NCI-H510A (cell line): ENCODE results near the gene PDE4D.

Experiments
- DNase-seq: peaks from one replicate; lab custom pipeline; 2025; lab: John Stamatoyannopoulos, UW

PDE4D gene

DNA sequence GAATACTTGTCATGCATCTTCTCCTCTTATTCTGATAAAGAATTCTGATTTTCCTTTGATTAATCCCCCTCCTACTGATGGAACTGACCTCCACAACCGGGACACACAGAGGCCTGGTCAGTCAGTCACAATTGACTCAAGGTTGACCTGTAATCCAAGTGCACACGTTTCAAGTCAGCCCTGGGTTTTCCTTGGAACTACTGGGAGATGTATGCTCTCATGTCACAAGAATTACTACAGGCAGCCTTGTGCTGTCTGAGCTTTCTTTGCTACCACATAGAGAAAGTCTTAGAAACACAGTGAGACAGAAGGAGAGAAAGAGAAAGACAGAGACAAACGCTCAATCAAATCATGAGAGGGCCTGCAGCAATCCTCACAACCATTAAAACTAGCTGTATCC, 345.8 kb downstream of the PDE4D start:
- no peak for DNase-seq

GRCh38 chr5:59544573-59544972, 349.0 kb downstream of the PDE4D start:
- DNase-seq: no peak

DNA sequence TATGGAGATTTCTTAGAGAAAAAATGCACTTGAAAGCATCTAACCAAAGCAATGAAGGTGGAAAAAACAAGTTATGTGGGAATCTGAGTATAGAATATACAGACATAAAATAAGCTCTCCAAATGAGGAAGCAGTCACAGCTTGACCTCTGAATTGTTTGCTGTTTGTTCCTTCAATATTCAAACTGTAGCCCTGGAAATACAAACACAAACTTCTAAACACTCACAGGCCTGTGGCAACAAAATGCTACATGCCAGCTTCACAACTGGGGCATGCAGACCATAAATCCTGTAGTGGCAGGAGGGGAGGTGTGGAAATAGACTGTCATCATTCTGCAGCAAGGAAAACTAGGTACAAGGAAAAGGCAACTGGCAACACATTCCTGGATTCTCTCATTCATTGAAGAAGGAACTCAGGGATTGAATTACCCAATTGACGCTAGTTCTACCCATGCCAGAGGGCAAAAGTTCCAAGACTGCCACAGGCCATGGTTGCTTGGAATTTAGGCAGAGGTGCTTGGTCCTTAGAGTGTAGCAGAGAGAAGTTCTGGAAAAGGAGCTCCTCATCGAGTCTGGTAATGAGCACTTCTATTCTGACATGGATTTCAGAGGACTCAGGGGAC, 349.6 kb downstream of the PDE4D start:
- no peak for DNase-seq

GRCh38 chr5:59542851-59543820, 350.4 kb downstream of the PDE4D start:
- no peak for DNase-seq

DNA sequence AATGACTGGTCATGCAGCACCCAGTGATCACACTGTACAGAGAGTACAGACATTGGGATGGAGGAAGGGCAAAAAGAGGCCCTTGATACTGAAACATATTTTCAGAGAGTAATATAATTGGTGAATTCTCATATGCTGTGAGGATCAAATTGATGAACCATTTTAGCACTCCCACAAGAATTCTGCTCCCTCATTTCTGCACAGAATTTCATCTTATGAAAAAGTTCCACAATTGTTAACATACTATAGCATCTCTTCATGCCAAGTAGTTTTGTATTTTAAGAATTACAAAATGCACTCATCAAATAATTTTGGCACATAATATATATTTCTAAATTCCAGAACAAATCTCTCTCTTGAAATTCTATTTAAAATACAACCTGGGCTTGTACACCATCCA, 351.2 kb downstream of the PDE4D start:
- DNase-seq: no peak

- no peak for DNase-seq
Measured at GRCh38 chr5:59540366-59540765, 353.2 kb downstream of the PDE4D start.

- no peak for DNase-seq
Measured at GRCh38 chr5:59538750-59539121, 354.8 kb downstream of the PDE4D start.

- DNase-seq: no peak
Measured at GRCh38 chr5:59537961-59538749, 355.4 kb downstream of the PDE4D start.

- DNase-seq: no peak
Measured at GRCh38 chr5:59536875-59537274, 356.7 kb downstream of the PDE4D start.

- no peak for DNase-seq
Measured at GRCh38 chr5:59535561-59535960, 358.0 kb downstream of the PDE4D start.

- no peak for DNase-seq
Measured at GRCh38 chr5:59533730-59534108, 359.8 kb downstream of the PDE4D start.

DNA sequence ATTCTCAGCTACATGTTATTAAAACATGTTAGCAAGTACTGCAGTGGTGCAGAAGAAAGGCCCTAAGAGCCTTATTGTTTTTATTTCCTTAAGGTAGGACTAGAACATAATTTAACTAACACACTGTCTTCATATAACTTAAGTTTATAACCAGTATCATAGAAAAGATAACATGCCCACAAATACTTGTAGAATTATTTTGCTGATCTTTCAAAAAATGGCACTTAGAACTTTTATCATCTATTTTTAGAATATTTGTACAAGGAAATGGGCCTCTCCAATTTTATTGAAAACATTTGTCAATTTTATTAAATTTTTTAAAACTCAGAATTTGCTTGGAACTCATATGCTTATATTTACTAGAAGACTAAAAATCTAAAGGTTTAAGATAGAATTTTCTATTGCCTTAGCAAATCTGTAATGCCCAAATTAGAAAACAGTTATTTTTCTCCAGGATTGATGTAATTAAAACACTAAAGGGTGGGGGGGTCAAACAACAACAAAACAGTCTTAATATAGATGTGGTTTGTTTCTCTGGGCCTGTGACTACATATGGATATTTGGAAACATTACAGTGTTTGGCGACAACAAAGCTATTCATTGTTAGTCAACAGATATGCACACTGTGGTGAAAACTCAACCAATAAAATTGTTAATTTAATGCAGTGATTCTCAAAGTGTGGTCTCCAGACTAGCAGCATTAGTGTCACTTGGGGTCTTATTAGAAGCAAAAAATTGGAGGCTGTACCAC, 360.4 kb downstream of the PDE4D start:
- DNase-seq: no peak

DNA sequence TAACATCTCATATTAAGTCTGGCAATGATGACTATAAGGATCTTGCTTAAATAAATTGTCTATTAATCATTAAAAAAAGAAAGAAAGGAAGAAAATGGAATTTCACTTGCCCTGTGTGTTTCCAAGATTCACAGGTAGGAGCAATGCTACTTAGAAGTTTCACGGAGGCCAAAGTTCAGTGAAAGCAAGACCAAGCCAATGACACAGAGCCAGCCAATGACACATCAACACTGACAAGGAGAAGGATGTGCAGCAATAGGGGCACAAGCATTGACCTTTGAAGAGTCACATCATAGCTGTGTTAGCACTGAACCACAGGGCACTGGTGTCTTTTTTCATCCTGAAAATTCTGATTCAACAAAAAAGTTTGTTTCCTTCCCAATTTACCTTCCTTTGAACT, 364.3 kb downstream of the PDE4D start:
- DNase-seq: no peak

DNA sequence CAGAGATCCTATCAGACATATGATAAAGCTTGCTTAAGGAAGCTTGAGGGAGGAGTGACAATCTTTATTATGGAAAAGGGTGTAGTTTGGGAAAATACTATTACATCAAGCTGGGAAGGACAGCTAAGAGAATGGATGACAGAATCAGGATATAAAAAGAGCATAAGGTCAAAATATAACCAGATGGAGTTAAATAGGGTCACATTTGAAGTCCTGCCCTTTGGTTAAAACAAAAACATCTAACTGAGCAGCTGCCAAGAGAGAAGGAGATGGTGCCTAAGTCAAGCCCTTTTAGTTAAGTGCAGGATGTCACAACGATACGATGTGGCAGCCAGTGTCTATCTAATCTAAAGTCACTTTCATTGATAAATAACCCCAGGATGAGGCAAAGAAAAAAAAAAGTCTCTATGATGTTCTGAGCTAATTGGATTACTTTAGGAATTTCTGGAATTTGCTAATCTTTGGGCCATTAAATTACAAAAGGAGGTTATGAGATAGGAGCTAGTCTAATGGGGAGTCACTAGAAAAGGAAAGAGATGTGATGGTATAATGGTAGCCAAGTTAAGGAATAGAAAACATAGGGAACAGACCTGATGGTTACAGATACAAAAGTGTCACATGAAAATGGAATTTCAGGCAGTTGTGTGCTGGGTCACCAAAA, 365.2 kb downstream of the PDE4D start:
- DNase-seq: no peak

- no peak for DNase-seq
Measured at GRCh38 chr5:59525957-59526356, 367.6 kb downstream of the PDE4D start.

DNA sequence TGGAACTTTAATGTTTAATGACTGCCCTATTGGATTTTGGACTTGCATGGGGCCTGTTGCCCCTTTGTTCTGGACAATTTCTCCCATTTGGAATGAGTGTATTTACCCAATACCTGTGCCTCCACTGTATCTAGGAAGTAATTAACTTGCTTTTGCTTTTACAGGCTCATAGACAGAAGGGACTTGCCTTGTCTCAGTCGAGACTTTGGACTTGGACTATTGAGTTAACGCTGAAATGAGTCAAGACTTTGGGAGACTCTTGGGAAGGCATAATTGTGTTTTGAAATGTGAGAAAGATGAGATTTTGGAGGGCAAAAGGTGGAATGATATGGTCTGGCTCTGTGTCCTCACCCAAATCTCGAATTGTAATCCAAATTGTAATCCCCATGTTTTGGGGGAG, 368.2 kb downstream of the PDE4D start:
- DNase-seq: no peak

DNA sequence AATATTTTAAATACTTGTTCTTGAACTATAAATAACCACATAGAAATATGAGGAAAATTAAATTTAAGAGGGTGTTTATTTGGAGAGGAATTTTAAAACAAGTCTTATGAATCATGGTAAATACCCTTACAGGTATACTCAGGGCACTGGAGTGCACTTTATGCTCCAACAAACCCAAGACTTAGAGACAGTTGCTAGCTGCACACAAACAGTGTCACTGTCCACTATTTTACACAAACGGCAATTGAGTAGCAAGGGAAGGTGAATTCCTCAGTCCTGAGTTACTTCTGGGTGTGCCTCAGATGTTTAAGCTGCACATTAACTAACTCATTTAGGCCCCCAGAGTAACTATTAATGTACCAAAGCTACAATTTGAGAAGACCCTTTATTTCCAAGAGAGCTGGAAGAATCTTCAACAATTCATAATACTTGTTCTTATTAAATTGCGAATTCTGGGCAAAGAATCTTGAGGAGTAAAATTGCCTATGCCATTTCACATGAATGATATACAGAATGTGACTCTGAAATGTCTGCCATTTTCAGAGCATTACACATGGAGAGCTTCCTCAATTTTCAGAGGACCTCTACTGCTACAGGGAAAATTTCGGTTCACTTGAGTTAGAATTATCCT, 371.2 kb downstream of the PDE4D start:
- no peak for DNase-seq

DNA sequence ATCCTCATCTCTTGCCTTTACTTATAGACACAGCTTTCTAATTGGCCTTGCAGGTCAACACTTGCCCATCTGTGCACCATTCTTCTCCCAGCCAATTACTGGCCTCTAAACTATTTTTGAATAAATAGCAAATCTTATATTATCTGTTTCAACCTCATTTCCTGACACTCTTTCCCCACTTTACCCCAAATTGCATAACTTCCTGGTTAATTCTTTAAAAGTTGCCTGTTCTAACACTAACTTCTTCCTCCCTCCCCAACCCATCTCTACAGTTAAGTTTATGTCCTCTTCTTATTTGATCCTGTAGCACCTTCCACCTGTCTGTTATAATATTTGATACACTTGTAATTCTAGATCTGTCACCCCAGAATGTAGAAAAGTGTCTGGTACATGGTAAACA, 372.1 kb downstream of the PDE4D start:
- DNase-seq: no peak

GRCh38 chr5:59519338-59519737, 374.2 kb downstream of the PDE4D start:
- no peak for DNase-seq

GRCh38 chr5:59517926-59518585, 375.5 kb downstream of the PDE4D start:
- DNase-seq: no peak
